GM21390 (cell line): Measurements from ENCODE around the gene PCDHGA1.
A peak's percentile ranks its signal among the peaks of the same experiment; 100 is the strongest.

Source experiments
- ATAC-seq: cut with Tn5 transposase; IDR thresholded peaks from one replicate; pipeline ENCODE4 v1.9.1; 2021; ENCODE audit not compliant: unreplicated experiment

PCDHGA1 gene

DNA sequence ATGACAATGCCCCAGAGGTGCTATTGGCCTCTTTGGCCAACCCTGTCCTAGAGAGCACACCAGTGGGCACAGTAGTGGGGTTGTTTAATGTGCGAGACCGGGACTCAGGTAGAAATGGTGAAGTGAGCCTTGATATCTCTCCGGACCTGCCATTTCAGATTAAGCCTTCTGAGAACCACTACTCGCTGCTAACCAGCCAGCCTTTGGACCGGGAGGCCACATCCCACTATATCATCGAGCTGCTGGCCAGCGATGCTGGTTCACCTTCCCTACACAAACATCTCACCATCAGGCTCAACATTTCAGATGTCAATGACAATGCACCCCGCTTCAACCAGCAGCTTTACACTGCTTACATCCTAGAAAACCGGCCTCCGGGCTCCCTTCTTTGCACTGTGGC, 160.0 kb downstream of the PCDHGA1 start:
- ATAC-seq, result no peak

DNA sequence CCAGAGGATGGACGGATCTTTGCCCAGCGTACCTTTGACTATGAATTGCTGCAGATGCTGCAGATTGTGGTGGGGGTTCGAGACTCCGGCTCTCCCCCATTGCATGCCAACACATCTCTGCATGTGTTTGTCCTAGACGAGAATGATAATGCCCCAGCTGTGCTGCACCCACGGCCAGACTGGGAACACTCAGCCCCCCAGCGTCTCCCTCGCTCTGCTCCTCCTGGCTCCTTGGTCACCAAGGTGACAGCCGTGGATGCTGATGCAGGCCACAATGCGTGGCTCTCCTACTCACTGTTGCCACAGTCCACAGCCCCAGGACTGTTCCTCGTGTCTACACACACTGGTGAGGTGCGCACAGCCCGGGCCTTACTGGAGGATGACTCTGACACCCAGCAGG, 160.5 kb downstream of the PCDHGA1 start:
- no peak for ATAC-seq

DNA sequence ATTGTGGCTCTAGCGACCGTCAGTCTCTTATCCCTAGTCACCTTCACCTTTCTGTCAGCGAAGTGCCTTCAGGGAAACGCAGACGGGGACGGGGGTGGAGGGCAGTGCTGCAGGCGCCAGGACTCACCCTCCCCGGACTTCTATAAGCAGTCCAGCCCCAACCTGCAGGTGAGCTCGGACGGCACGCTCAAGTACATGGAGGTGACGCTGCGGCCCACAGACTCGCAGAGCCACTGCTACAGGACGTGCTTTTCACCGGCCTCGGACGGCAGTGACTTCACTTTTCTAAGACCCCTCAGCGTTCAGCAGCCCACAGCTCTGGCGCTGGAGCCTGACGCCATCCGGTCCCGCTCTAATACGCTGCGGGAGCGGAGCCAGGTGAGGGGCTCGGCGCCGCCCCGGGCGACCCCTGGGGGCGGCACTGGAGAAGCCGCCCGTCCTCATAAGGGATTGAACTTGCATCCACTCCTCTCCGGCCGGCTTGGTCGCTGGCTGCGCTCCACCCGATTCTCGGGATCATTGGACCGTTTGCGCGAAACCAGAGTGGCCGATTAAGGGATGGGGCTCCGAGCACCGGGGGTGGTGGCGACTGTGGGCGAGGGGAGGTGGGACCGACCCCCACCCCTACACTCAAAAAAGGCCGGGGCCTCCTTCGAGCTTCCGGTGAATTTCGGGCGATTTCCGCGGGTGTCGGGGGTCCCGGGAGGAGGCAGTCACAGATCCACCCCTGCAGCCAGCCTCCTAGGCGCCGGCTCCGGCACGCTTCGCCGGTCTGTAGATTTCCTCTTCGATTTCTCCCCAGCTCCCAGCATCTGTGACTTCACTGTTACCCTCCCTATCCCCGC, 161.2 kb downstream of the PCDHGA1 start:
- peak; percentile 23 for ATAC-seq

DNA sequence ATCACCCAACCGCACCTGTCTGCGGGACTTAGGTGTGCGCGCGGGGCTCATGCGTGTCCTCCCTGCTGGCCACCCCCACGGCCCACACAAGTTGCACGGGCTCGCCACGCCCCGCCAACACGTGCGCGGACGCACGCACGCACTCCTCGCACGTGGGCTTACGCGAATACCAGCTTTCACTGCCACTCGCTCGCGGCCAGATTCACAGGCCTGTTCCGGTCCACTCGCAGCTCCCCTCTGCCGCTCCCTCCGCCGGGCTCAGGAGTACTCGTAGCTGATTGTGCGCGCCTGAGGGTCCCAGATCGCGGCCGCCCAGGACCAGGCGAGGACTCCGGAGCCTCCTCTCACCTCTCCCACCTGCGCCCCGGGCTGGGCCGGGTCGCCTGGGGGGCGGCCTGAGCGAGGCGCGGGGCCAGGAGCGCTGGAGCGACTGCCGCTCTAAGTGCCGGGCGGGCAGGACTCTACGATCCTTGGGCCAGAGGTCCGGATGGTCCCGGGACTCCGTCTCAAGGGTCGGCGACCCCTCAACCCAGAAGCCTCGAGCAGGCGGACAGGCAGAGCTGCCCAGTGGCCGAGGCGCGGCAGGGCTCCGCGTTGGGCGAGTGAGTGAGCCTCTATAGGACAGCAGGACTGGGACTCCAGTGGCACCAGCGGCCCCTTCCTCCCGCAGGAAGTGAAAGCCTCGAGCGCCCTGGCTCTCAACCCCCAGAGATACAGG, 162.0 kb downstream of the PCDHGA1 start:
- peak; percentile 53 for ATAC-seq

DNA sequence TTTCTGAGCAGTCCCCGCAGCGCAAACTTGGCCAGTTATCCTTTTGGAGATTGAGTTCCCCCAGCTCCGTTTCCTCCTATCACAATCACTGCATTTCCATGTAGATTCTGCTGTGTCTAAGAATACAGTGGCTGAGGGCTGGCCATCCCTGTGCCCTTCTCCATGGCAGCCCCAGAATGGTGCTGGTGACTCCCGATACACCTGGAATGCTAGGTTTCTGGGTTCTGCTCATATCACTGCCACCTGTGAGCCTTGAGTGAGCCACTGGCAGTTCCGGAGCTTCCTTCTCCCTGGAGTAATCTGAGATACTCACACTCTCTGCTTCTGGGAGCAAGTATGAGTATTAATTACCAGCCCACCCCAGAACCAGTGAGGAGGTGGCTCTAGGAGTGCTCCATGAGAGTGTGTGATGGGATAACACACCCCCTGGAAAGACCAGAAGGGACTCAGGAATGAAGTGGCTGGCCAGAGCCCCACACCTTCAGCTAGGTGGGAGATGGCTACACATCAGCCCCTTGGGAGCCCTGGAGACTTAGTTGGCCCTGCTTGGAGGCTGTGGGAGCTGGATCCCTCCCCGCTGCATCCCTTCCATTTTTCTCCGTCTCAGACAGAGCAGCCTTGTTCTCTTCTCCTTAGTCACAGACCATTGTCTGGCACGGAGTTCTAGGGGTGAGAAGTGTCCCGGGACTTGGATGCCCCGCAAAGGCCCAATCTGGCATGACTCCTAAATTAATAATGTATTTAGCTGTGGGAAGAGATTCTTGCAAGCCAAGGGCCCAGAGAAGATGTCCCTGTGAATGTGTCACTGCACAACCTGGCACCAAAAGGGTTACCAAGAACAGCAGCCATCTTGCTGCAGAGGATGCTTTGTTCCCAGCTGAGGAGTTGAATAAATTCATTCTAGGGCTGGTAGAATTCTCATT, 163.4 kb downstream of the PCDHGA1 start:
- no peak for ATAC-seq

DNA sequence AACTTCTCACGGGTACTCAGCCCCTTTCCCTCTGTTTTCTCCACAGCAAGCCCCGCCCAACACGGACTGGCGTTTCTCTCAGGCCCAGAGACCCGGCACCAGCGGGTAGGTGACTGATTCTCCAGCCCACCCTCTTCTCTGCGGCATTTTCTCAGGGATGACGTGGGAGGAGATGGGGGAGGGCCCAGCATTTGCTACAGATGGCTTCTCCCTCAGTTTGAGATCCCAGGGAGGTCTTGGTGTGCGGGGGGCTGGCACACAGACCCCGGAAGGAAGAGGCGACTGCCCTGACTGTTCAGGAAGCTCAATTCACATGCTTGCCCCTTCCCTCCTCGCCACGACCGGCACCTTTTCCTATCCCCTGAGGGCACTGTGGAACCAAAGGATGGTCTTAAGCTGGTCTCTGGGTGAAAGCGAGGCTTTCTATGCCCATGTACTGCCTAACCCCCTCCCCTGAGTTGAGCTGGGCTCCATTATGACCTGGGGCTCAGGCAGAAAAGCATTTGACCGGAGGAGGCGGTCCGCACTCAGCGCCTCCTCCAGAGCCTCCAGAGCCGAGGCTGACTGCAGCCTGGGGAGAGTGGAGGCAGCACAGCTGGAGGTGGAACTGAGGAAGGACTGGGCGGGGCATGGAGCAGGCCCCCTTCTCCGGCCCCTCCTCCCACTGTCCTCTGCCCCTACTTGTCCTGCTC, 164.6 kb downstream of the PCDHGA1 start:
- no peak for ATAC-seq

DNA sequence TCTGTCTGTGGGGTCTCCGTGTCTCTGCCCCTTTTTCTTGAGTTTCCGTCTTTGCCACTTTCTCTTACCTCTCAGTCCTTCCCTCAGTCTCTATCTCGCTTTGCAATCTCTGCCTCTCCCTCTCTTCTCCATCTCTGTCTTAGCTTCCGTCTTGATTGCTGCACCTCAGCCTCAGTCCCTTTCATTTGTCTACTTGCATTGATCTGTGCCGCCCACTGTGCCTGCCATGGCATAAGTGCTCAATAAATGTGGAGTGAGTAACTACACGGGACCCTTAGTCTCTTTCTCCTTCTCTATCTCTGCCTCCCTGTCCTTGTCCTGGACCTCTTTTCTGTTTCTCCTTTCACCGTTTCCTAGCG, 165.1 kb downstream of the PCDHGA1 start:
- ATAC-seq, result no peak

DNA sequence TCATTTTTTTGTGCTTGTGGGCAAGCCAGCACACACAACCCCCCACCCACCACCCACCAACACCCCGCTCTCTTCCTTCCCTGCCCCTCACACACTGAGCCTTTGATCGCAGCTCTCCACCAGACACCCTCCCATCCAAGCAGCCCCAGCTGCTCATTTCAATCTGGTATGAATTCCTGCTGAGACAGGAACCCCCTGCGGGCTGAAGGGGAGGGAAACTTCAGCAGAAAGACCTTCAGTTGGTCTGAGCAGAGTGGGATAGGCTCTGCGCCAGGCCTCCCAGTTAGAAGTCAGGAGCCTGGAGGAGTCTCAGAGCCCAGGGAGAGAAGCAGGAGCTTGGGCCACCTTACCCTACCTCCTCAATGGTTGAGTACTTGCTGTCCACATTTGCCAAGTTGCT, 165.7 kb downstream of the PCDHGA1 start:
- ATAC-seq, result no peak

DNA sequence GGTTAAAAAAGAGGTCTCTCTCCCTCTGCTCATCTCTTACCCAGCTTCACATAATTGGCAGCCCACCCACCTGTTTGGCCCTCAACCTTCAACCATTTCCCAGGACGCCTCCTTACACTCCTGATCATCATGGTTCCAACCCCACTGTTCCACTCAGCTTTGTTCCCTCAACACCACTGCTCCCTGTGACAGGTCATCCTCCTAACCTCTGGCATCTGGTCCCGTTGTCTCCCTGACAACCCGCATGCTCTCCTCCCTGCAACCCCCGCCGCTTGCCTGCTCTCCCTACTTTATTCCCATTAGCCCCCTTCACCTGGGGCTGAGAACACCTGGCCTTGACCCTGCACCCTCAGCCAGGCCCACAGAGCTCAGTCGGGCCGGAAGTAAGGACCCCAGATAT, 171.4 kb downstream of the PCDHGA1 start:
- ATAC-seq, result no peak

DNA sequence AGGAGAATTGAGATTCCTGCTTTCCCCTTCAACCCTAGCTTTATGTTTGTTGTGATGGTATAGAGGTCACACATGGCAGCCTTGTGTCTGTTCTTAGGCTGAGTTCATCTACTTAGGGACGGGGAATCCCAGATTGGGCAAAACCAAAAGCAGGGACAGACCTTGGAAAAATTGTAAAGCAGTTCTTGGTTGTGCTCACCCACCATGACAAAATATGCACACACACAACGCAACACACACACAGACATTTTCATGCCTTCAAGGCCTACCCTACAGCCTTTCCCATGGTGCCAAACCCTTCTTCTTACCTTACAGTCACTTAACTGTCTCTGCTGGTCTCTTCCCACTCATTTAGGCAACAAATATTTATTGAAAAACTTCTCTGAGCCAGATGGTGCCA, 173.4 kb downstream of the PCDHGA1 start:
- no peak for ATAC-seq

DNA sequence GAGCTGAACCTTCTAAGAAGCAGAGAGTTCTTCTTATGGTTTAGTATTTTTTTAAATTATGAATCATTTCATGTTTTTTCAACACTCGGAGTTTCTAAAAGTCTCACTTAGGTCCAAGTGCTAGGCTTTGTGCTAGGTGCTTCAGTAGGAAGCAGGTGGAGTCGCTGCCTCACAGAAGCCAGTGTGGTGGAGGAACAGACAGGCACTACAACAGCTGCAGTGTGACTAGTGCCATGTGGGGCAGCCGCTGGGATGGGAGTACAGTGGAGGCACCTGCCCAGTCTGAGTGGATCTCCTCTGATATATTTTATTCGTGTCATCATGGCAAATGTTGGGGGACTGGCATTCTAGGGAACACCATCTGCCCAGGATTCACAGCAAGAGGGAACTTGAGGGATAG, 173.9 kb downstream of the PCDHGA1 start:
- ATAC-seq, result no peak

DNA sequence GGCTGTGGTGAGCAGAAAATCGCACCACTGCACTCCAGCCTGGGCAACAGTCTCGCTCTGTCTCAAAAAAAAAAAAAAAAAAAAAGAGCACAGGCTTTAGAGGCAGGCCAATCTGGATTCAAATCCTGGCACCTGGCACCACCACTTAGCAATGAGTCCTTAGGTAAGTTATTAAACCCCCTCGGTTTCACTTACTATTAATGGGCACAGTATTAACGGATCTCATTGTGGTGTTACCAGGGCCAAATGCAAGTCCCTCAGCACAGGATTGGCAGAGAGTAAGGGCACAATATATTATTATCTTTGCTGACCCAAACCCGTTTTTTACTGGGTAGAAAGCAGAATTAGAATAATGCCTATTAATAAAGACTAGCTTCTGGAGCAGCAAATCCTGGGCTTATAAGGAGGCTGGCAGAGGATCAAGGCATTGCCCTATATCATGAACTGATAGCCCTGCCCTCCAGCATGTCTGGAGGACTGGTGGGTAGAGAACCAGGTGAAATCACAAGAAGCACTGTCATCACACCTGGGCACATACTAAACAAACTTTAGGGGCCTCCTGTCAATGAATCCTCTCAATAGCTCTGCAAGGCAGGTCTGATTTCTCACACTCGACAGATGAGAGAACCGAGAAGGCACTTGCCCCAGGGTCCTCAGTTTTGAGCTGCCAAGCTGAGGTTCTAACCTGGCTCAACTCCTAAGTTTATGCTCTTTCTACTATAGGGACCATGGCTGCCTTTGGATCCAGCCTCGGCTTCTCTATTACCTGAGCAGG, 176.3 kb downstream of the PCDHGA1 start:
- ATAC-seq, result no peak

DNA sequence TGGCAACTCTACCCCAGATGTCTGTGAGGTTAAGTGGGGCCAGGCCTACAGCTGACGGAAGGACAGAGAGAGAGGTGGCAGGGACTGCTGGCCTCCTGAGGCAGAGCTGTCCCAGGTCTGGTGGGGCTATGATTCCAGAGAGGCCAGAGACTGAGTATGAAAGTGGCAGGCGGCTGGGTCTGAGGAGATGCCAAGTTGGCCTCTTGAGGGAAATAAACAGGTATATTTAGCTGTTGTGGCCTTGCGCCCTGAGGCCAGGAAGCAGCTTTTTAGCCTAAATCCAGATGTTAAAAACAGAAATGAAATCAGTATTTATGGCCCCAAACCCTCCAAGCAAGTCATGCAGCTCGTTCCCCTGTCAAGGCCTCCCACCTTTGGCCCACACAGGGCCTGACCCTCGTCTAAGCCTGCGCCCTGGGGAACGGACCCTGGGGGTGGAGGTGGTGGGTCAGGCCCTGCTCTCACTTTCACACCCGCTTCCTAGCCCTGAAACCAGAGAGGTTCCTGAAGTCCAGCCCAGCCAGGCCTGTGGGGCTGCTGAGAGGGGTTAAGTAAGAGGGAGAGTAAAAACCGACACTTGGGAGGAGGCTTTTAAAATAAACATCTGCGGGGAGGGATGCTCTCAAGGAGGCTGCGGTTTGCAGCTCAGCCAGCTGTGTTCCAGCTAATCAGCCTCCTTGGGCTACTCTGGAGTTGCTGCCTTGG, 177.2 kb downstream of the PCDHGA1 start:
- ATAC-seq, result peak; percentile 48

DNA sequence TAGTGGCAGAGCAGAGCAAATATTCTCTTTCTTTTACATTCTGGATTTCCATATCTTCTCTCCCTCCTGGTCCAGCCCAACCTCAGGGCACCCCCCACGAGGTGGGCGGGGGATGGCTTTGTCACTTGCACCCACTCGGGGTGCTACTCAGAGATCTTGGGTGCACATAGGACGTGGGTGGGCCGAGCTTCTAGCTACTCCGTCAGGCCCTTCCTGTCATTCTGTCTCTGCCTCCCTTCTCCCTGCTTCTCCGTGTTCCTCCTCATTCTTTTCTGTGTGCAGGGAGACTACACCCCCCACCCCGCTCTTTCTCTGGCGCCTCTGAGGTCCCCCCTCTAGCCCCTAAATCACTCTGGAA, 178.1 kb downstream of the PCDHGA1 start:
- no peak for ATAC-seq

DNA sequence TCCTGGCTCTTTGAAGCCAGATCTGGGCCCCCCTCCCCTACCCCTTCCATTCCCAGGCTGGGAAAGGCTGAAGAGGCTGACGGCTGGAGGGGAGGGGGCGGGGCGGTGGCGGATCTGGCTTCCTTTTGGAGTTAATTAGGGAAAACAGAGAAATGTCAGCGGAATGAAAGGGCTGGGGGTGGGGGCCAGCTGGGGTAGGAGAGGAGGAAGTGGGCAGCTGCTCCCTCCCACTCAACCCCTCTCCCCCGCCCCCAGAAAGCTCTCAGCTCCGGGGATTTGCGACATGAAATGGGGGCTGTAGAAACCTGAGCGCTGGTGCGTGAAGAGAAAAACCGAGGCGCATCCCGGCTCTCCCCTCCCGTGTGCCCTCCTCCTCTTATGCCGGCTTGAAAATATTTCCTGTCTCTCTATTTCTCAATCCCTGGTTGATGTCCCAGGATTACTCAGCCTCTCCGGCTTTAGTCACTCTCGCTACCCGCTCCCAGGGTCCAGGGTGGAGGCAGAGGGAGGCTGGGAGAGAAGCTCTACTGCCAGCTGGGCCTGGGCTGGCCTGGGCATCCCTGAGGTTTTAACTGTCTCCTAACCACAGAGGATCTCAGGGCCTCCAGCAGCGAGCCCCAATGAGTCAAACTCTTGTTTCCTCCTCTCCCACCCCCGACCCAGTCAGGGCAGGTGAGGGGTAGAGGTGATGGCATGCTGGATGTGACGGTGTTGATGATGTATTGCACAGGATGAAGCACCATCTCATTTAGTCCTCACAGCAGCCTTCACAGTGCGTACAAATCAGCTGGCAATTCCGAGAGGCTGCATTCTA, 178.7 kb downstream of the PCDHGA1 start:
- ATAC-seq, result no peak

DNA sequence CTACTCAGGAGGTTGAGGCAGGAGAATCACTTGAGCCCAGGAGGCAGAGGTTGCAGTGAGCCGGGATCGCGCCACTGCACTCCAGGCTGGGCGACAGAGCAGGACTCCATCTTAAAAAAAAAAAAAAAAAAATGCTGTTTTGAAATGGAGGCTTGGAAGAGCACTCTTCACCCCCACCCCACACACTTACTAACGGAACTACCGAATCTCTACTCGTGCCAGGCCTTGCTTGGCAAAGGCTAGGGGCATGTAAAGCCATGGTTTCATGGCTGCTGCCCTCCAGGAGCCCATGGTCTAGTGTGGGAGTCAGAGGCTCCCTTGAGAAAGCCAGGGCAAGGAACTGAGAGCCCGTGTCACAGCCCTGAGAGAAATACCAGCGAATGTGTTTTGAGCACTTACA, 179.8 kb downstream of the PCDHGA1 start:
- no peak for ATAC-seq

DNA sequence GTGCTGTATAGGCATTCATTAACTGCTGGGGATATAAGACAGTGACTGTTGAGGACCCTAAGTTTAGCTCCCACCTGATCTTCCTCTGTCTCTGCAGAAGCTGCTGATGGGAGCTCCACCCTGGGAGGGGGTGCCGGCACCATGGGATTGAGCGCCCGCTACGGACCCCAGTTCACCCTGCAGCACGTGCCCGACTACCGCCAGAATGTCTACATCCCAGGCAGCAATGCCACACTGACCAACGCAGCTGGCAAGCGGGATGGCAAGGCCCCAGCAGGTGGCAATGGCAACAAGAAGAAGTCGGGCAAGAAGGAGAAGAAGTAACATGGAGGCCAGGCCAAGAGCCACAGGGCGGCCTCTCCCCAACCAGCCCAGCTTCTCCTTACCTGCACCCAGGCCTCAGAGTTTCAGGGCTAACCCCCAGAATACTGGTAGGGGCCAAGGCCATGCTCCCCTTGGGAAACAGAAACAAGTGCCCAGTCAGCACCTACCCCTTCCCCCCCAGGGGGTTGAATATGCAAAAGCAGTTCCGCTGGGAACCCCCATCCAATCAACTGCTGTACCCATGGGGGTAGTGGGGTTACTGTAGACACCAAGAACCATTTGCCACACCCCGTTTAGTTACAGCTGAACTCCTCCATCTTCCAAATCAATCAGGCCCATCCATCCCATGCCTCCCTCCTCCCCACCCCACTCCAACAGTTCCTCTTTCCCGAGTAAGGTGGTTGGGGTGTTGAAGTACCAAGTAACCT, 180.7 kb downstream of the PCDHGA1 start:
- peak; percentile 21 for ATAC-seq

DNA sequence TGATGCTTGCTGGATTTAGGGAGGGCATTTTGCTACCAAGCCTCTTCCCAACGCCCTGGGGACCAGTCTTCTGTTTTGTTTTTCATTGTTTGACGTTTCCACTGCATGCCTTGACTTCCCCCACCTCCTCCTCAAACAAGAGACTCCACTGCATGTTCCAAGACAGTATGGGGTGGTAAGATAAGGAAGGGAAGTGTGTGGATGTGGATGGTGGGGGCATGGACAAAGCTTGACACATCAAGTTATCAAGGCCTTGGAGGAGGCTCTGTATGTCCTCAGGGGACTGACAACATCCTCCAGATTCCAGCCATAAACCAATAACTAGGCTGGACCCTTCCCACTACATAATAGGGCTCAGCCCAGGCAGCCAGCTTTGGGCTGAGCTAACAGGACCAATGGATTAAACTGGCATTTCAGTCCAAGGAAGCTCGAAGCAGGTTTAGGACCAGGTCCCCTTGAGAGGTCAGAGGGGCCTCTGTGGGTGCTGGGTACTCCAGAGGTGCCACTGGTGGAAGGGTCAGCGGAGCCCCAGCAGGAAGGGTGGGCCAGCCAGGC, 181.5 kb downstream of the PCDHGA1 start:
- ATAC-seq, result no peak
